ENCODE data around the gene ADH1A. TPM values are rescaled to one million over a fixed set of nuclear protein-coding genes. Genes with fewer than 3 reads are reported as not detected.
A peak's percentile ranks its signal among the peaks of the same experiment; 100 is the strongest.

ADH1A gene
- polyA plus RNA-seq, 1 donor (not counting 4 experiments of a cell fraction or from before 2014, with no cell fraction given), result not detected

- H4K20me1 ChIP-seq (ENCODE audit: control insufficient read depth, extremely low read depth, insufficient read depth, low read length), result no peaks in the 10 kb centered on the region
- FAIRE-seq (peak; percentile 36), DNase-seq (ENCODE audit: low read depth, low spot score) (no peak)
- no peaks in the 10 kb centered on the region for H3K79me2 ChIP-seq (ENCODE audit: control insufficient read depth, insufficient read depth, low read length)
- H2AFZ ChIP-seq (ENCODE audit: control insufficient read depth, low read length), result no peak overlapping the region
- H3K4me2 ChIP-seq (ENCODE audit: control insufficient read depth, extremely low read depth, insufficient read depth, low read depth, low read length), result no peak overlapping the region
- H3K27me3 ChIP-seq (ENCODE audit: control insufficient read depth, extremely low read depth, insufficient read depth, low read length), result no peaks in the 10 kb centered on the region
- H3K9me1 ChIP-seq (ENCODE audit: control insufficient read depth, extremely low read depth, insufficient read depth, low read length), result no peaks in the 10 kb centered on the region
- H3K36me3 ChIP-seq (ENCODE audit: control insufficient read depth in 2 of 2, extremely low read depth in 1 of 2, insufficient read depth in 2 of 2, low read length in 2 of 2), result no peaks in the 10 kb centered on the region
- H3K9ac ChIP-seq (ENCODE audit: control insufficient read depth, extremely low read depth, insufficient read depth, low read length), result no peak overlapping the region
- H3K4me1 ChIP-seq (ENCODE audit: control insufficient read depth, extremely low read depth, insufficient read depth, low read length), result no peaks in the 10 kb centered on the region
- no peak overlapping the region for H3K27ac ChIP-seq (ENCODE audit: control insufficient read depth, insufficient read depth, low read length)
- H3K9me3 ChIP-seq (ENCODE audit: control insufficient read depth, low read depth, low read length), result no peaks in the 10 kb centered on the region
- dilution Hi-C loops (cut with MboI; ENCODE audit: extremely low pct_ligation_motif_present, low sequenced_read_pairs), result no loop called here
- TF ChIP-seq, protein P1, sequence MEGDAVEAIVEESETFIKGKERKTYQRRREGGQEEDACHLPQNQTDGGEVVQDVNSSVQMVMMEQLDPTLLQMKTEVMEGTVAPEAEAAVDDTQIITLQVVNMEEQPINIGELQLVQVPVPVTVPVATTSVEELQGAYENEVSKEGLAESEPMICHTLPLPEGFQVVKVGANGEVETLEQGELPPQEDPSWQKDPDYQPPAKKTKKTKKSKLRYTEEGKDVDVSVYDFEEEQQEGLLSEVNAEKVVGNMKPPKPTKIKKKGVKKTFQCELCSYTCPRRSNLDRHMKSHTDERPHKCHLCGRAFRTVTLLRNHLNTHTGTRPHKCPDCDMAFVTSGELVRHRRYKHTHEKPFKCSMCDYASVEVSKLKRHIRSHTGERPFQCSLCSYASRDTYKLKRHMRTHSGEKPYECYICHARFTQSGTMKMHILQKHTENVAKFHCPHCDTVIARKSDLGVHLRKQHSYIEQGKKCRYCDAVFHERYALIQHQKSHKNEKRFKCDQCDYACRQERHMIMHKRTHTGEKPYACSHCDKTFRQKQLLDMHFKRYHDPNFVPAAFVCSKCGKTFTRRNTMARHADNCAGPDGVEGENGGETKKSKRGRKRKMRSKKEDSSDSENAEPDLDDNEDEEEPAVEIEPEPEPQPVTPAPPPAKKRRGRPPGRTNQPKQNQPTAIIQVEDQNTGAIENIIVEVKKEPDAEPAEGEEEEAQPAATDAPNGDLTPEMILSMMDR (optimal IDR thresholded peaks at IDR 0.05 in 1 of 3, IDR thresholded peaks at IDR 0.05 in 1 of 3, conservative IDR thresholded peaks at IDR 0.05 in 1 of 3; ENCODE audit: extremely low read depth in 1 of 3, insufficient read depth in 2 of 3, low read length in 3 of 3), result no peak
- no peak for TF ChIP-seq EZH2 (IDR thresholded peaks at IDR 0.05; ENCODE audit: low read length)
- no peak overlapping the region for H3K4me3 ChIP-seq (ENCODE audit: control insufficient read depth in 2 of 3, extremely low read depth in 1 of 3, insufficient read depth in 2 of 3, low read depth in 1 of 3, low read length in 3 of 3)
Measured at GRCh38 chr4:99282731-99283130, 8.1 kb downstream of the ADH1A start.

- FAIRE-seq (no peak), DNase-seq (ENCODE audit: low read depth, low spot score) (no peak)
- H3K9me1 ChIP-seq (ENCODE audit: control insufficient read depth, extremely low read depth, insufficient read depth, low read length), result no peaks in the 10 kb centered on the region
- no peaks in the 10 kb centered on the region for H3K9me3 ChIP-seq (ENCODE audit: control insufficient read depth, low read depth, low read length)
- H3K4me2 ChIP-seq (ENCODE audit: control insufficient read depth, extremely low read depth, insufficient read depth, low read depth, low read length), result no peak overlapping the region
- H4K20me1 ChIP-seq (ENCODE audit: control insufficient read depth, extremely low read depth, insufficient read depth, low read length), result no peaks in the 10 kb centered on the region
- no peak for TF ChIP-seq EZH2 (IDR thresholded peaks at IDR 0.05; ENCODE audit: low read length)
- TF ChIP-seq, protein P1 (optimal IDR thresholded peaks at IDR 0.05 in 1 of 3, IDR thresholded peaks at IDR 0.05 in 1 of 3, conservative IDR thresholded peaks at IDR 0.05 in 1 of 3; ENCODE audit: extremely low read depth in 1 of 3, insufficient read depth in 2 of 3, low read length in 3 of 3), result no peak
- dilution Hi-C loops (cut with MboI; ENCODE audit: extremely low pct_ligation_motif_present, low sequenced_read_pairs), result no loop called here
- H3K27ac ChIP-seq (ENCODE audit: control insufficient read depth, insufficient read depth, low read length), result no peak overlapping the region
- no peak overlapping the region for H3K9ac ChIP-seq (ENCODE audit: control insufficient read depth, extremely low read depth, insufficient read depth, low read length)
- H3K79me2 ChIP-seq (ENCODE audit: control insufficient read depth, insufficient read depth, low read length), result no peaks in the 10 kb centered on the region
- H3K4me1 ChIP-seq (ENCODE audit: control insufficient read depth, extremely low read depth, insufficient read depth, low read length), result no peaks in the 10 kb centered on the region
- no peak overlapping the region for H3K4me3 ChIP-seq (ENCODE audit: control insufficient read depth in 2 of 3, extremely low read depth in 1 of 3, insufficient read depth in 2 of 3, low read depth in 1 of 3, low read length in 3 of 3)
- no peak overlapping the region for H2AFZ ChIP-seq (ENCODE audit: control insufficient read depth, low read length)
- no peaks in the 10 kb centered on the region for H3K27me3 ChIP-seq (ENCODE audit: control insufficient read depth, extremely low read depth, insufficient read depth, low read length)
- H3K36me3 ChIP-seq (ENCODE audit: control insufficient read depth in 2 of 2, extremely low read depth in 1 of 2, insufficient read depth in 2 of 2, low read length in 2 of 2), result no peaks in the 10 kb centered on the region
Measured at GRCh38 chr4:99281261-99281660, 9.5 kb downstream of the ADH1A start.

Data from keratinocyte (primary cell).